ENCODE measurements around the gene TPSD1. TPM values are rescaled to one million over a fixed set of nuclear protein-coding genes. Genes with fewer than 3 reads are reported as not detected.

TPSD1 gene
- total RNA-seq, 5 donors from 2014 or later (not counting 1 experiment from before 2014, with no cell fraction given), result 0.28 to 0.40 (median 0.31) TPM; not detected in 1

GRCh38 chr16:1220841-1221627 lies 34.8 kb upstream of the TPSD1 start:
- Mint-ChIP-seq H3K36me3 (no peaks in the 10 kb centered on the region), H3K4me1 (no peaks in the 10 kb centered on the region), H3K4me3 (no peak overlapping the region), H3K9me3 (no peaks in the 10 kb centered on the region), H3K27me3 (peaks cover 0 to 2% of the 10 kb centered on the region in 2 donors), H3K27ac (no peak overlapping the region)
- no peak for DNase-seq
- 88% methylated on average over 36 of the region's 48 CpGs for WGBS (ENCODE audit: insufficient coverage)
- Histone ChIP-seq H3K9me3 (no peaks in the 10 kb centered on the region), H3K36me3 (ENCODE audit: control insufficient read depth in 2 of 2, extremely low read depth in 1 of 2, insufficient read depth in 1 of 2, low read length in 1 of 2) (no peaks in the 10 kb centered on the region), H3K27ac (ENCODE audit: low read length) (no peak overlapping the region), H3K4me1 (ENCODE audit: control insufficient read depth in 1 of 2, extremely low read depth in 1 of 2, insufficient read depth in 2 of 2, low read length in 2 of 2) (no peaks in the 10 kb centered on the region), H3K27me3 (replicated peaks in 1 of 2; ENCODE audit: control insufficient read depth in 2 of 2, extremely low read depth in 1 of 2, insufficient read depth in 2 of 2, low read length in 1 of 2) (peaks cover 0 to 15% of the 10 kb centered on the region in 2 experiments), H3K4me3 (ENCODE audit: control insufficient read depth in 1 of 2, extremely low read depth in 1 of 2, low read length in 1 of 2) (no peak overlapping the region)
- ChIA-PET POLR2A (no interaction called here), CTCF (no interaction called here)
- ATAC-seq (replicated peaks in 1 of 4), result no peak

GRCh38 chr16:1221628-1222552 lies 34.0 kb upstream of the TPSD1 start:
- ATAC-seq (replicated peaks in 1 of 4), result no peak
- peaks cover 0 to 2% of the 10 kb centered on the region in 2 donors for H3K27me3 Mint-ChIP-seq
- Histone ChIP-seq H3K36me3 (ENCODE audit: control insufficient read depth in 2 of 2, extremely low read depth in 1 of 2, insufficient read depth in 1 of 2, low read length in 1 of 2) (no peaks in the 10 kb centered on the region), H3K4me1 (ENCODE audit: control insufficient read depth in 1 of 2, extremely low read depth in 1 of 2, insufficient read depth in 2 of 2, low read length in 2 of 2) (no peaks in the 10 kb centered on the region), H3K4me3 (ENCODE audit: control insufficient read depth in 1 of 2, extremely low read depth in 1 of 2, low read length in 1 of 2) (no peak overlapping the region), H3K9me3 (no peaks in the 10 kb centered on the region), H3K27ac (ENCODE audit: low read length) (no peak overlapping the region), H3K27me3 (replicated peaks in 1 of 2; ENCODE audit: control insufficient read depth in 2 of 2, extremely low read depth in 1 of 2, insufficient read depth in 2 of 2, low read length in 1 of 2) (peaks cover 0 to 8% of the 10 kb centered on the region in 2 experiments)
- ChIA-PET CTCF (no interaction called here), POLR2A (no interaction called here)
- H3K36me3 Mint-ChIP-seq, result no peaks in the 10 kb centered on the region
- DNase-seq, result no peak
- H3K27ac Mint-ChIP-seq, result no peak overlapping the region
- H3K9me3 Mint-ChIP-seq, result no peaks in the 10 kb centered on the region
- H3K4me1 Mint-ChIP-seq, result no peaks in the 10 kb centered on the region
- H3K4me3 Mint-ChIP-seq, result no peak overlapping the region
- 77% methylated on average over 32 of the region's 40 CpGs for WGBS (ENCODE audit: insufficient coverage)

GRCh38 chr16:1222553-1223354 lies 33.1 kb upstream of the TPSD1 start:
- peaks cover 0 to 3% of the 10 kb centered on the region in 2 donors for H3K27me3 Mint-ChIP-seq
- POLR2A ChIA-PET, result no interaction called here

GRCh38 chr16:1223355-1224214 lies 32.3 kb upstream of the TPSD1 start:
- H3K9me3 Mint-ChIP-seq, result no peaks in the 10 kb centered on the region
- H3K4me3 Mint-ChIP-seq, result no peak overlapping the region
- Histone ChIP-seq H3K4me3 (ENCODE audit: control insufficient read depth in 1 of 2, extremely low read depth in 1 of 2, low read length in 1 of 2) (no peak overlapping the region), H3K4me1 (ENCODE audit: control insufficient read depth in 1 of 2, extremely low read depth in 1 of 2, insufficient read depth in 2 of 2, low read length in 2 of 2) (no peaks in the 10 kb centered on the region), H3K27me3 (replicated peaks in 1 of 2; ENCODE audit: control insufficient read depth in 2 of 2, extremely low read depth in 1 of 2, insufficient read depth in 2 of 2, low read length in 1 of 2) (peaks cover 0 to 8% of the 10 kb centered on the region in 2 experiments), H3K27ac (ENCODE audit: low read length) (no peak overlapping the region), H3K36me3 (ENCODE audit: control insufficient read depth in 2 of 2, extremely low read depth in 1 of 2, insufficient read depth in 1 of 2, low read length in 1 of 2) (no peaks in the 10 kb centered on the region), H3K9me3 (no peaks in the 10 kb centered on the region)
- WGBS (ENCODE audit: insufficient coverage), result 85% methylated on average over 22 of the region's 38 CpGs
- no peaks in the 10 kb centered on the region for H3K4me1 Mint-ChIP-seq
- ATAC-seq (replicated peaks in 1 of 4) (no peak), DNase-seq (no peak)
- peaks cover 0 to 3% of the 10 kb centered on the region in 2 donors for H3K27me3 Mint-ChIP-seq
- POLR2A ChIA-PET, result no interaction called here
- no peak overlapping the region for H3K27ac Mint-ChIP-seq
- CTCF ChIA-PET, result no interaction called here
- no peaks in the 10 kb centered on the region for H3K36me3 Mint-ChIP-seq

More at GRCh38 chr16:1222553-1223354, 33.1 kb upstream of the TPSD1 start:
- no peak for DNase-seq
- Histone ChIP-seq H3K27ac (ENCODE audit: low read length) (no peak overlapping the region), H3K4me1 (ENCODE audit: control insufficient read depth in 1 of 2, extremely low read depth in 1 of 2, insufficient read depth in 2 of 2, low read length in 2 of 2) (no peaks in the 10 kb centered on the region), H3K36me3 (ENCODE audit: control insufficient read depth in 2 of 2, extremely low read depth in 1 of 2, insufficient read depth in 1 of 2, low read length in 1 of 2) (no peaks in the 10 kb centered on the region), H3K27me3 (replicated peaks in 1 of 2; ENCODE audit: control insufficient read depth in 2 of 2, extremely low read depth in 1 of 2, insufficient read depth in 2 of 2, low read length in 1 of 2) (peaks cover 0 to 8% of the 10 kb centered on the region in 2 experiments), H3K4me3 (ENCODE audit: control insufficient read depth in 1 of 2, extremely low read depth in 1 of 2, low read length in 1 of 2) (no peak overlapping the region), H3K9me3 (no peaks in the 10 kb centered on the region)
- 66% methylated on average over 18 of the region's 25 CpGs for WGBS (ENCODE audit: insufficient coverage)
- CTCF ChIA-PET, result no interaction called here
- Mint-ChIP-seq H3K36me3 (no peaks in the 10 kb centered on the region), H3K27ac (no peak overlapping the region), H3K9me3 (no peaks in the 10 kb centered on the region), H3K4me1 (no peaks in the 10 kb centered on the region), H3K4me3 (no peak overlapping the region)
- no peak for ATAC-seq (replicated peaks in 1 of 4)

- Mint-ChIP-seq H3K27me3 (peaks cover 0 to 3% of the 10 kb centered on the region in 2 donors), H3K4me3 (no peak overlapping the region), H3K36me3 (no peaks in the 10 kb centered on the region), H3K4me1 (no peaks in the 10 kb centered on the region), H3K9me3 (no peaks in the 10 kb centered on the region), H3K27ac (no peak overlapping the region)
- no peak for ATAC-seq (replicated peaks in 1 of 4)
- H3K9me3 ChIP-seq, result no peaks in the 10 kb centered on the region
- ChIA-PET CTCF (no interaction called here), POLR2A (no interaction called here)
- 73% methylated on average over 3 of the region's 9 CpGs for whole genome bisulfite sequencing (ENCODE audit: insufficient coverage)
- no peaks in the 10 kb centered on the region for H3K4me1 ChIP-seq (ENCODE audit: control insufficient read depth in 1 of 2, extremely low read depth in 1 of 2, insufficient read depth in 2 of 2, low read length in 2 of 2)
- H3K4me3 ChIP-seq (ENCODE audit: control insufficient read depth in 1 of 2, extremely low read depth in 1 of 2, low read length in 1 of 2), result no peak overlapping the region
- DNase-seq, result no peak
- no peaks in the 10 kb centered on the region for H3K36me3 ChIP-seq (ENCODE audit: control insufficient read depth in 2 of 2, extremely low read depth in 1 of 2, insufficient read depth in 1 of 2, low read length in 1 of 2)
- no peak overlapping the region for H3K27ac ChIP-seq (ENCODE audit: low read length)
- peaks cover 0 to 8% of the 10 kb centered on the region in 2 experiments for H3K27me3 ChIP-seq (replicated peaks in 1 of 2; ENCODE audit: control insufficient read depth in 2 of 2, extremely low read depth in 1 of 2, insufficient read depth in 2 of 2, low read length in 1 of 2)
These were observed 31.3 kb upstream of the TPSD1 start for GRCh38 chr16:1224558-1224957.
